K562 (cell line): ENCODE data around the gene CCNL2. TPM values are rescaled to one million over a fixed set of nuclear protein-coding genes. Genes with fewer than 3 reads are reported as not detected.

ENCODE experiments used
- C11orf30 ChIP-seq: fragments of 450-650 bp; IDR thresholded peaks from 2 replicates; pipeline ENCODE4 v1.6.1; 2016; ENCODE audit warnings: low read depth, mild to moderate bottlenecking
- CEBPB ChIP-seq: fragments of 450-650 bp; IDR thresholded peaks from 2 replicates; pipeline ENCODE4 v1.6.1; 2016; ENCODE audit warnings: missing genetic modification characterization, missing compliant biosample characterization
- ELF2 ChIP-seq: fragments of 250-450 bp; sonication (Bioruptor Pico); IDR thresholded peaks from 2 replicates; pipeline ENCODE4 v1.5.0; 2021; ENCODE audit warnings: mild to moderate bottlenecking
- HDAC2 ChIP-seq: fragments of 450-650 bp; IDR thresholded peaks from 2 replicates; pipeline ENCODE4 v1.6.1; 2016; ENCODE audit warnings: mild to moderate bottlenecking
- HOXB6 ChIP-seq: fragments of 250-450 bp; sonication (Bioruptor Pico); IDR thresholded peaks from 2 replicates; pipeline ENCODE4 v1.5.1; 2022; ENCODE audit warnings: mild to moderate bottlenecking, borderline replicate concordance
- KAT2B ChIP-seq: IDR thresholded peaks from one replicate; pipeline ENCODE4 v1.6.1; 2012; ENCODE audit warnings: low read depth, mild to moderate bottlenecking, control low read depth, inconsistent platforms, low read length, moderate library complexity
- MAZ ChIP-seq, 2 experiments: fragments of 450-650 bp in 1 of 2; sonication (generic) in 1 of 2; formaldehyde crosslinking; IDR thresholded peaks in 1 of 2; conservative IDR thresholded peaks in 1 of 2; 2 replicates each; pipeline versions ENCODE4 v1.4.0 to v1.5.0; 2020; ENCODE audit warnings: mild to moderate bottlenecking in 1 of 2, missing genetic modification reagents in 1 of 2
- MYNN ChIP-seq, 2 experiments: sonication (generic); formaldehyde crosslinking in 1 of 2; IDR thresholded peaks; 2 replicates each; pipeline versions ENCODE4 v1.5.0 to v1.6.1; 2016 to 2020; ENCODE audit warnings: antibody characterized with exemption in 1 of 2, missing genetic modification reagents in 1 of 2
- RAD21 ChIP-seq, 2 experiments: fragments of 250-450 bp in 1 of 2; fragments of 450-650 bp in 1 of 2; sonication (Bioruptor Pico) in 1 of 2; formaldehyde crosslinking in 1 of 2; IDR thresholded peaks in 1 of 2; conservative IDR thresholded peaks in 1 of 2; 2 replicates each; pipeline versions ENCODE4 v1.4.0 to v1.8.0; 2020 to 2022; ENCODE audit warnings: mild to moderate bottlenecking in 2 of 2, moderate library complexity in 1 of 2
- RUNX1 ChIP-seq: sonication (generic); IDR thresholded peaks from 2 replicates; pipeline ENCODE4 v1.6.1; 2016; ENCODE audit warnings: antibody characterized with exemption, low read depth
- SETDB1 ChIP-seq: IDR thresholded peaks from one replicate; pipeline ENCODE4 v1.6.1; 2012; ENCODE audit warnings: low read length, control low read depth, inconsistent platforms
- SMARCE1 ChIP-seq: fragments of 450-650 bp; IDR thresholded peaks from 2 replicates; pipeline ENCODE4 v1.7.1; 2016; ENCODE audit warnings: mild to moderate bottlenecking
- SNIP1 ChIP-seq: fragments of 450-650 bp; IDR thresholded peaks from 2 replicates; pipeline ENCODE4 v1.7.1; 2017; ENCODE audit warnings: low read depth, mild to moderate bottlenecking
- STAT5A ChIP-seq: IDR thresholded peaks from 2 replicates; pipeline ENCODE4 v1.6.1; 2012; ENCODE audit warnings: low read length, inconsistent platforms, borderline replicate concordance
- TEAD4 ChIP-seq, 2 experiments: sonication (generic) in 1 of 2; formaldehyde crosslinking in 1 of 2; IDR thresholded peaks; 2 replicates each; pipeline versions ENCODE4 v1.6.1 to v1.8.0; 2012 to 2022; ENCODE audit warnings: borderline replicate concordance in 1 of 2, inconsistent platforms in 1 of 2, low read length in 1 of 2, mild to moderate bottlenecking in 1 of 2, missing genetic modification reagents in 1 of 2
- U2AF2 ChIP-seq: fragments of 200-400 bp; formaldehyde crosslinking; optimal IDR thresholded peaks from 2 replicates; pipeline ENCODE3; 2017; ENCODE audit warnings: low read depth, mild to moderate bottlenecking, low read length
- ZBTB8A ChIP-seq: fragments of 450-650 bp; IDR thresholded peaks from 2 replicates; pipeline ENCODE4 v1.6.1; 2018; ENCODE audit warnings: mild to moderate bottlenecking, moderate library complexity; ENCODE audit not compliant: partially characterized antibody
- ZNF780A ChIP-seq: fragments of 250-450 bp; sonication (Bioruptor Pico); IDR thresholded peaks from 2 replicates; pipeline ENCODE4 v1.5.0; 2021; ENCODE audit warnings: mild to moderate bottlenecking
- polyA plus RNA-seq, 8 experiments: library from polyadenylated mRNA; depleted of rRNA in 4 of 8; stranded (reverse) in 5 of 8; unstranded in 3 of 8; fragments of >200 nt; fragmentation: Nextera tagmentation in 2 of 8; fragmentation: Illumina TruSeq in 1 of 8; extraction: Ambion mirVana in 2 of 8; extraction: Trizol in 1 of 8; gene quantifications; 2 replicates each; pipeline versions ENCODE4 v1.2.1 to v1.2.3, GENCODE V29; 2011 to 2014; ENCODE audit warnings: inconsistent platforms in 1 of 8, missing spikeins in 1 of 8
- total RNA-seq, 7 experiments: library from RNA; depleted of rRNA in 6 of 7; stranded (reverse); fragments of >200 nt in 6 of 7; fragmentation: Illumina TruSeq in 2 of 7; extraction: Trizol in 2 of 7; gene quantifications; 2 replicates each; pipeline versions ENCODE4 v1.2.1 to v1.2.3, GENCODE V29; 2011 to 2021; ENCODE audit warnings: low replicate concordance in 1 of 7
- TF ChIP-seq, protein P1 (sequence below): sonication (generic); formaldehyde crosslinking; IDR thresholded peaks from 2 replicates; pipeline ENCODE4 v1.8.1; 2023; ENCODE audit warnings: mild to moderate bottlenecking, missing genetic modification reagents, moderate library complexity
- TF ChIP-seq, protein P2 (sequence below): fragments of 450-650 bp; IDR thresholded peaks from 2 replicates; pipeline ENCODE4 v1.6.1; 2016; ENCODE audit warnings: borderline replicate concordance
- TF ChIP-seq, protein P3 (sequence below): fragments of 250-450 bp; sonication (Bioruptor Pico); IDR thresholded peaks from 2 replicates; pipeline ENCODE4 v1.9.0; 2021; ENCODE audit warnings: mild to moderate bottlenecking

The CCNL2 gene
- total and polyA plus RNA-seq, 9 of the 15 experiments (the other 6 are each of a cell fraction or from before 2014, with no cell fraction given) = 2.8 to 287 (median 94.5) TPM

DNA sequence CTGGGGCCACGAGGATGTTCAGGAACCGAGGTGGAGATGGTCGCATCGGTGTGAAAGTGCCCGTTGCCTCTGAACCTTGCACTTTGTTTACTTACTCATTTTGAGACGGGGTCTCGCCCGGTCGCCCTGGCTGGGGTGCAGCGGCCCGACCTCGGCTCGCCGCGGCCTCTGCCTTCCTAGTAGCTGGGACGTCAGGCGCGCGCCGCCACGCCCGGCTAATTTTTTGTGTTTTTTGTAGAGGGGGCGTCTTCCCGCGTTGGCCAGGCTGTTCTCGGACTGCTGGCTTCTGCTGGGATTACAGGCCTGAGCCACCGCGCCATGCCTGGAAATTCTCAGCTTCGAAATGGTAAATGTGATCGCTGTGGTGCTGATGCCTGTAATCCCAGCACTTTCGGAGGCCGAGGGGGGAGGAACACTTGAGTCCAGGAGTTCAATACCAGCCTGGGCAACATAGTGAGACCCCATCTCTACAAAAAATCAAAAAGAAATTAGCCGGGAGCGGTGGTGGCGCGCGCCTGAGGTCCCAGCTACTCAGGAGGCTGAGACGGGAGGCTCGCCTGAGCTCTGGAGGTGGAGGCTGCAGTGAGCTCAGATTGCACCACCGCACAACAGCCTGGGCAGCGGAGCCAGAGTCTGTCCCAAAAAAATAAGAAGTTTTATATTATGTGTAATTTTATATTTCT lies 8.6 kb upstream of the CCNL2 start (continued):
- TF ChIP-seq STAT5A (no peak), C11orf30 (no peak), CEBPB (tag) (peak; percentile 51; the same call in 1 of the 2 replicates), MAZ (CRISPR knock-in tag; conservative IDR thresholded peaks at IDR 0.05 in 1 of 2, IDR thresholded peaks at IDR 0.05 in 1 of 2) (no peak), TEAD4 (IDR thresholded peaks at IDR 0.05; ENCODE audit: low read length) (no peak), TEAD4 (CRISPR knock-in tag; IDR thresholded peaks at IDR 0.05; ENCODE audit: borderline replicate concordance) (0 out of 2 replicates have a peak, but pooled peaks have one; percentile 75), SETDB1 (no peak), KAT2B (no peak), ELF2 (CRISPR knock-in tag) (no peak), SNIP1 (0 out of 2 replicates have a peak, but pooled peaks have one; percentile 21), MYNN (IDR thresholded peaks at IDR 0.05) (no peak), MYNN (CRISPR knock-in tag; IDR thresholded peaks at IDR 0.05) (0 out of 2 replicates have a peak, but pooled peaks have one; percentile 57), ZBTB8A (no peak), RAD21 (CRISPR knock-in tag; conservative IDR thresholded peaks at IDR 0.05 in 1 of 2, IDR thresholded peaks at IDR 0.05 in 1 of 2) (peak in 1 of 2 experiments; percentile 0; a peak in 1 of 4 replicates), RUNX1 (no peak), U2AF2 (no peak), SMARCE1 (no peak), ZNF780A (CRISPR knock-in tag) (no peak), HOXB6 (CRISPR knock-in tag) (no peak), HDAC2 (peak; percentile 55; the same call in 1 of the 2 replicates)
- TF ChIP-seq, protein P1, sequence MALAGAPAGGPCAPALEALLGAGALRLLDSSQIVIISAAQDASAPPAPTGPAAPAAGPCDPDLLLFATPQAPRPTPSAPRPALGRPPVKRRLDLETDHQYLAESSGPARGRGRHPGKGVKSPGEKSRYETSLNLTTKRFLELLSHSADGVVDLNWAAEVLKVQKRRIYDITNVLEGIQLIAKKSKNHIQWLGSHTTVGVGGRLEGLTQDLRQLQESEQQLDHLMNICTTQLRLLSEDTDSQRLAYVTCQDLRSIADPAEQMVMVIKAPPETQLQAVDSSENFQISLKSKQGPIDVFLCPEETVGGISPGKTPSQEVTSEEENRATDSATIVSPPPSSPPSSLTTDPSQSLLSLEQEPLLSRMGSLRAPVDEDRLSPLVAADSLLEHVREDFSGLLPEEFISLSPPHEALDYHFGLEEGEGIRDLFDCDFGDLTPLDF (CRISPR knock-in tag) = 0 out of 2 replicates have a peak, but pooled peaks have one; percentile 61
- TF ChIP-seq, protein P2, sequence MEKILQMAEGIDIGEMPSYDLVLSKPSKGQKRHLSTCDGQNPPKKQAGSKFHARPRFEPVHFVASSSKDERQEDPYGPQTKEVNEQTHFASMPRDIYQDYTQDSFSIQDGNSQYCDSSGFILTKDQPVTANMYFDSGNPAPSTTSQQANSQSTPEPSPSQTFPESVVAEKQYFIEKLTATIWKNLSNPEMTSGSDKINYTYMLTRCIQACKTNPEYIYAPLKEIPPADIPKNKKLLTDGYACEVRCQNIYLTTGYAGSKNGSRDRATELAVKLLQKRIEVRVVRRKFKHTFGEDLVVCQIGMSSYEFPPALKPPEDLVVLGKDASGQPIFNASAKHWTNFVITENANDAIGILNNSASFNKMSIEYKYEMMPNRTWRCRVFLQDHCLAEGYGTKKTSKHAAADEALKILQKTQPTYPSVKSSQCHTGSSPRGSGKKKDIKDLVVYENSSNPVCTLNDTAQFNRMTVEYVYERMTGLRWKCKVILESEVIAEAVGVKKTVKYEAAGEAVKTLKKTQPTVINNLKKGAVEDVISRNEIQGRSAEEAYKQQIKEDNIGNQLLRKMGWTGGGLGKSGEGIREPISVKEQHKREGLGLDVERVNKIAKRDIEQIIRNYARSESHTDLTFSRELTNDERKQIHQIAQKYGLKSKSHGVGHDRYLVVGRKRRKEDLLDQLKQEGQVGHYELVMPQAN = peak; percentile 21; the same call in 1 of the 2 replicates
- TF ChIP-seq, protein P3, sequence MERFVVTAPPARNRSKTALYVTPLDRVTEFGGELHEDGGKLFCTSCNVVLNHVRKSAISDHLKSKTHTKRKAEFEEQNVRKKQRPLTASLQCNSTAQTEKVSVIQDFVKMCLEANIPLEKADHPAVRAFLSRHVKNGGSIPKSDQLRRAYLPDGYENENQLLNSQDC = no peak
